HG03159 (cell line): Measurements from ENCODE around the gene HLA-DRB1.
"Not testable (repeated sequence)": the region's sequence is repeated elsewhere in the genome, so short reads cannot be mapped to it uniquely, and the experiment has no call there.

ENCODE experiments used
- ATAC-seq: cut with Tn5 transposase; IDR thresholded peaks from one replicate; pipeline ENCODE4 v1.9.1; 2021; ENCODE audit warnings: mild to moderate bottlenecking, moderate library complexity; ENCODE audit not compliant: unreplicated experiment

The HLA-DRB1 gene

DNA sequence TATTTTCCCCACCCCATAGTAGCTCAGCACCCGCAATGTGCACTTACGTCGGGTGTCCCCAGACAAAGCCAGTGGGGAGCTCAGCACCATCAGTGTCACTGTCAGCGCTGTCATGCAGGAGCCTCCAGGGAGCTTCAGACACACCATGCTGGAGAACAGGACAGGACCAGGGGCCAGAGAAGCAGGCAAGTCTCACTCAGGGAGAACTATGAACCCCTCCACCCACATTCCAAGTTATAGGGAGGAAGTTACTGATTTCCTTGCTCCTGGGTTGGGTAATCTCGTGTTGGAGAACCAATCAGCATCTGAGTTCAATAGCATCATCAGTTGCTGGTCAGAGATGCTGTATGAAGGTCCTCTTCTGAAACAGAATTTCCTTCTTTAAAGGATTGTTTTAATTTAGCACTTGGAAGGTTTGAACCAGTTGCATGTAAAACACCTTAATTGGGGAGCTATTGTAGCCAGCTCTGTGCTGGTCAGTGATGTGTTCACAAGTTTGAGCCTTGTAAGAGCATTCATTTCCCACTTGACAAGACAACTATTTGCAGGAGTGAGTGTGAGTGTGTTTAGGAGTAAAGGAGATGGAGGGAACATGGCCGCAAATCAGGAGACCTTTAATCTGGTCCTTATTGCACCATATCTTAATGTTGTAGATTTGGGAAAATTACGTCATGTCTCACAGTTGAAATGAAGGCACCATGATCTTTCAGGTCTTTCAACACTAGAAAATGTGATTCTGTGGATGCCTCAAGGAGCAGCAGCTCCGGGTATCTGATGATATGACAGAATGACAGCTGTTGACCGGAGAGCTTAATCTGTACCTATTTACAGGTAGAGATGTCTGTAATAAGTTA, at the start of gene HLA-DRB1:
HLA-DRB1 (minus strand) TSS at position 253 of the 854 bp plus-strand sequence; CDS start at position 147, 106 bp downstream.
- peak; percentile 92 for ATAC-seq

DNA sequence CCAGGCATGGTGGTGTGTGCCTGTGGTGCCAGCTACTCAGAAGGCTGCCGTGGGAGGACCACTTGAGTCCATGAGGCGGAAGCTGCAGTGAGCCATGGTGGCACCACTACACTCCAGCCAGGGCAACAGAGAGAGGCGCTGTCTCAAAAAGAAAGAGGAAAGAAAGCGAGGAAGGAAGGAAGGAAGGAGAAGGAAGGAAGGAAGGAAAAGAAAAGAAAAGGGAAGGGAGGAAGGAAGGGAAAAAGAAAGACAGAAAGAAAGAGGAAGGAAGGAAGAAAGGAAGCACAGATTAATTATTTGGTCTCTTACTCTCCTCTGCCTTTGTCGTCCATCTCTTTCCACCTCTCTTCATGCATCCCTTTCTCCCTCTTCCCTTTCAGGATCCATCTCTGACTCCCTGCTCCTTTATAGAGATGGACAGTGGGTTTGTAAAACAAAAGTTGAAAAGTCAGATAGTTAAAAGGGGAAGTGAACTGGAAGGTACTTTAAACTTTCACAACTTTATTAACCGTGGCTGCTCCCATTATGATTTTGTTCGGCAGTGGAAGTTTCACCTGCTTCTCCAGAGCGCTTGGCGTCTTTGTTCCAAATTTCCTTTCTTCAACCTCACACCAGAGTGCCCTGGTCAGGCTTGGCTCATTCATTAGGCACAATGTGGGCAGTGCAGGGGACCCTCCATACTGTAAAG, 49.0 kb upstream of the HLA-DRB1 start:
- ATAC-seq, result no peak

DNA sequence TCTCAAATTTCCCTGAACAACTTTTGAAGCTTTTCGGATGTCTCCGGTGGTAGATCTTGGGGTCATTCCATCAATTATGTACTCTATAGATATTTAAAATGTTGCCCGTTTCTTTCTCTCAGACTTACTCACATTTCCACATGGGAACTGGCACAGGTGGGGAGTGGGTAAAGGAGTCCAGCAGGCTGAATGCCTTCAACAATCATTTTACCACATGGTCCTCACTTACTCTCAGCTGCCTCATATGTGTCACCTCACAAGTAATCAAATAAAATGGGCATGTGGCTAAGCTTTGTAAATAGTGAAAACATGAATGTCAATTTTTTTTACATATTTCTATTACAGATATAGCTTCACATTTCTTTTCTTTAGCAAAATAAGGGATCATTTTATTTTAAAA, 48.2 kb upstream of the HLA-DRB1 start:
- no peak for ATAC-seq

DNA sequence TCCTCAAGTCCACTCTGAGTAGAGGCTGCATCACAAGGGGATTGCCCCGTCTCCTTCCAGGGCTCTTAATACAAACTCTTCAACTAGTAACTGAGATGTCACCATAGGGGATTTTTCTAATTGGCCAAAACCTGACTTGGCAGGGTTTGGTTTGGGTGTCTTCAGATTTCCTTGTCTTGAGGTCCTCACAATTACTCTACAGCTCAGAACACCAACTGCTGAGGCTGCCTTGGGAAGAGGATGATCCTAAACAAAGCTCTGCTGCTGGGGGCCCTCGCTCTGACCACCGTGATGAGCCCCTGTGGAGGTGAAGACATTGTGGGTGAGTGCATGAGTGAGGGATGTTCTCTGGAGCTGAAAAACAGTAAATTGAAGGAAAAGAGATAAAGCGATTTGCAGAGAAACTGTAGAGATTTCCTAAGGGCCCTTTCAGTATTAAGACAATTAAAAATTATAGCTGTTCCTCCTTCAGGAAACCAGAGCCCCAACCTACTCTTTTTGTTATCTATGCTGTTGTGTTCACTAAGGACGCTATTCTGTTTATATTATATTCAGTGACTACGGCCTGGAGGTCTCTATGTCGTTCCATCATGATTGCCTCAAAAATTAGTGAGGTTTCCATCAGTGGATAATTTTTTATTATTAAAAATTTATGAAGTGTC, 47.7 kb upstream of the HLA-DRB1 start, which contains the start of gene HLA-DQA1:
HLA-DQA1 (plus strand) TSS at position 188 of the 662 bp plus-strand sequence; CDS start at position 241, 53 bp downstream.
- ATAC-seq, result peak; percentile 63

GRCh38 chr6:32635526-32636123, 46.0 kb upstream of the HLA-DRB1 start:
- no peak for ATAC-seq

- ATAC-seq, result not testable (repeated sequence)
These were observed 40.1 kb upstream of the HLA-DRB1 start for GRCh38 chr6:32629793-32630192.

GRCh38 chr6:32627831-32628230, 38.2 kb upstream of the HLA-DRB1 start:
- ATAC-seq, result no peak

- ATAC-seq, result no peak
These were observed 37.6 kb upstream of the HLA-DRB1 start for GRCh38 chr6:32627249-32627648.

GRCh38 chr6:32625137-32625536, 35.5 kb upstream of the HLA-DRB1 start:
- no peak for ATAC-seq

DNA sequence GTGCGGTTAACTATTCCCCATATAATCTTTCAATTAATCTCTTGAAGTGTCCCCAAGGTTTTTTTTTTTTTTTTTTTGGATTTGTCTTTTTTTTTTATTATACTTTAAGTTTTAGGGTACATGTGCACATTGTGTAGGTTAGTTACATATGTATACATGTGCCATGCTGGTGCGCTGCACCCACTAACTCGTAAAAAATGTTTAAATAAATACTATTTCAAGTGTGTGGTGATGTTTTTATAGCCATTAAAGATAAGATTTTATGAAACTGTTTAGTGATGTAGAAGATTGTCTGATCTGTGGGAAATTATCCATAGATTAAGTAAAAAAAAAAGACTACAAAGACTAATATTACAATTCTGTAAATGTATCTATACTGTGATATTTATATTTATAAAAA, 34.9 kb upstream of the HLA-DRB1 start:
- no peak for ATAC-seq

DNA sequence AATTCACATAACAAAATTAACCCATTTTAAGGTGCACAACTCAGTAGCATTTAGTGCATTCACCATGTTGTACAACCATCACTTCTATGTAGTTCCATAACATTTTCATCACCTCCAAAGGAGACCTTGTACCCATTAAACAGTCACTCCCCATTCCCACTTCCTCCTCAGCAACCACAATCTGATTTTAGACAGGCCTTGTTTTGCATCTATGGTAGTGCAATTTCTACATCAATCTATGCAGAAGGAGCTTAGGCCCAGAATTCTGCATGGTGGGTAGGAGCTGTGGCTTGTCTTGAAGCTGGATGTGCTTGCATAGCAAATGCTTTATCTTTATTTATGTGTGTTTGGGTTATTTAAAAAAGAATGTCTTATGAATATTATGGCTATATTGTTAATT, 34.0 kb upstream of the HLA-DRB1 start:
- no peak for ATAC-seq

DNA sequence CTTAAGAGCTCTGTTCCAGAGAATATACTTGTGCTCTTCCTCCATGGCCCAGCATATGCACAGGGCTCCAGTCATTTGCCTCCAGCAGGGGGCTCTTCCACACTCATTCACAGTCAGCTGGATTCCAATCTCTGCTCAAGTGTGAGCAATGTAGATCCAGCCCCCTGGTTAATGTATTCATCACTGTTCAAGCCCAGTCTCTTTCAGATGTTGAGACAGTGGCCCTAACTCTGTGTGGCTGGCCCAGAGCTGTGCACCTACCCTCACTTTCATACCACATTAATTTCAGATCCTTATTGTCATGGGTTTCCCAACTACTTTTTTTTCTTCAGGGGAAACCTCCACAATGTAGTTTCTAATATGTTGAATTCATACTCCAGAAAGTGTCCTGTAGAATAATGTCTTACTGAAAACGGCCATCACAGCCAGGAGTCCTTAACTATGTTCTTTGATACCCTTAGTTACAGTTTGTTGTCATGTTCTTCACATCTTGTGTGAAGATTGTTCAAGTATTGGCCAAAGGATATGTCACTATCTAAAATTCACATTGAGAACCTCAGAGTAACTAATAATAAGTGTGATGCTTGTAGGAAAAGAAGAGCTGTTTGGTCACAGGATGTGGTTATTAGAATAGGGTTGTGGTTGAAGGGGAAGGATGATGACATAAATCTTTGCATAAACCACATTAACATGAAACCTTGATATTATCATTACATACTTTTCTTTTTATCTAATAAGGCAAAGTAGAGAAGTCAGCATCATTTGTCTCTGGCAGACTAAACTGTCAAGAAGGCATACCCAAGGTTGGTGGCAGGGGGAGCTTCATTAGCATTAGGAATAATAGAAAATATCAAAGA, 33.1 kb upstream of the HLA-DRB1 start:
- peak; percentile 79 for ATAC-seq

GRCh38 chr6:32621372-32621771, 31.7 kb upstream of the HLA-DRB1 start:
- ATAC-seq, result no peak

GRCh38 chr6:32617751-32618150, 28.1 kb upstream of the HLA-DRB1 start:
- ATAC-seq, result no peak

- no peak for ATAC-seq
These were observed 26.4 kb upstream of the HLA-DRB1 start for GRCh38 chr6:32615885-32616532.

- no peak for ATAC-seq
These were observed 24.9 kb upstream of the HLA-DRB1 start for GRCh38 chr6:32614366-32615081.

GRCh38 chr6:32613475-32613874, 23.8 kb upstream of the HLA-DRB1 start:
- no peak for ATAC-seq

DNA sequence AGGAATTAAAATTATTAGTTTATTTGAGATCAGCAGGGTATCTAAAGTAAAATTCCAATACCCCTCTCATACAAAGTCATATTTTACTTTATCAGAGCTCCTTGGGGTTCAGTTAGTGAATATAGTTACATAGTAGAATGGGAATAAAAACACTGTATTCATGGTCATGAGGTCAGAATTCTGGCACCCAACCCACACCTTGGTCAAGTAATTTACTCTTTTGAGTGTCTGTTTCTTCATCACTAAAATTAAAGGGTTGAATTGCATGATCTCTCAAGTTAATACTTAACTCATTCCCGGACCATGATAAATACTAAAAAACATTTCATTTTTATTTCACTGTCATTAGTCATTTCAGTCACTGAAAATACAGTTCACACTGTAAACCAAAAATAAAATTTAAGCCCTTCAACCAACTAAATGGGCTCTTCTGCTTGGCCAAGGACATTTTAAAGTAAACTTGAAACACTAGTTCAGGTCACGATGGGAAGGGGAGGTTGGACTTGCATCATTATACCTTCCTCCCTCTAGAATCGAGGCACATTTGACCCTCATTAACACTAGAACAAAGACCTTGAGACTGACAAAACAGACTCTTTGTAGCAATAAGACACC, 21.1 kb upstream of the HLA-DRB1 start:
- no peak for ATAC-seq
